Stimulated activated CD8-positive, alpha-beta memory T cell treated with anti-CD3 and anti-CD28 coated beads, Interleukin-4, amount 100 ng/mL, for 48 hours (primary cell): ENCODE measurements around the gene INSL3.
A peak's percentile ranks its signal among the peaks of the same experiment; 100 is the strongest.

ENCODE experiments used
- DNase-seq: peaks from one replicate; pipeline ENCODE4 v3.0.0-alpha.2; 2020

INSL3 gene

DNA sequence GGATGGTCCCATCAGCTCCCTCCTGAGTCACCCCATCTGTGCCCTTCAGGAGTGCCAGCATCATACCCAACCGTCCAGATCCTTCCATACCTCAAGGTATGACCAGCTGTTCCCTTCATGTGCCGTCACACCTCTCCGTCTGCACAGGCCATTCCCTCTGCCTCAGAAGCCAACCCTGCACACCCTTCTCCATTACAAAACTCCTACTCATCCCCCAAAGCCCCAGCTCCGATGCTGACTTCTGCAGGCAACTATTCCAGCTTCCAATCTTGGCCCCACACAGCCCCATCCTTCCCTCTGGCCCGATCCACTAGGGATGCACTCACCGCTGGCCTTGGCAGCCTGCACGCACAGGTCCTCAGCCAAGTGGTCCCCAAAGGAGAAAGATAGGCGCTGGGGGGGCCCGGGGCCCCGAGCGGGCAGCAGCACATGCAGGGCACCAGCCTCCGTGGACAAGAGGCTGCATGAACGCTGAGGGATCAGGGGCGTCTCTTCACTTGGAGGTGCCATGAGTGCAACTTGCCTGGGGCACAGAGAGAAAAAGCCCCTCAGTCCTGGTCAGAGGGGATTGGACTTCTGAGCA is 22.7 kb upstream of the INSL3 start:
- DNase-seq: no peak

DNA sequence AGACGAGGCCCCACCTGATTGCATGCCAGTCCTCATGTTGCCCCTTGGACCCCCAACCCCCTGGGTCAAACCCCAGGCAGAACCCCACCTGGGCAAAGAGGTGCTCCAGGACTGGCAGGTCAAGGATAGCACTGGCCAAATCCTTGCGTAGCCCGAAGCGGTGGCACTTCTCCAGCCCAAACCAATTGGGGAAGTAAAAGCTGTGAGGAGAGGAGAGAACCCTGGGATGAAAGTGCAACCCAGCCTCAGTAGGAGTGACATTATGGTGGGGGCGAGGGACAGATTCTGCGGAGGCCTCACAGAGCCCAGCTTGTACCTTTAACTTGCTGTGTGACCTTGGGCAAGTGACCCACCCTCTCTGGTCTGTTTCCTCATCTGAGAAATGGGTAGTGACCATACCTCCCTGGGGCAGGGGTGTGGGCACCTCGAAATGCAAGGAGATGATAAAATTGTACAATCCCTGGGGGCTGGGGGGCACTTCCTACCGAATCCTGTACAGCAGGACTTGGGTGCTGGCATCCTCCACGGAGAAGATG is 22.0 kb upstream of the INSL3 start:
- no peak for DNase-seq

DNA sequence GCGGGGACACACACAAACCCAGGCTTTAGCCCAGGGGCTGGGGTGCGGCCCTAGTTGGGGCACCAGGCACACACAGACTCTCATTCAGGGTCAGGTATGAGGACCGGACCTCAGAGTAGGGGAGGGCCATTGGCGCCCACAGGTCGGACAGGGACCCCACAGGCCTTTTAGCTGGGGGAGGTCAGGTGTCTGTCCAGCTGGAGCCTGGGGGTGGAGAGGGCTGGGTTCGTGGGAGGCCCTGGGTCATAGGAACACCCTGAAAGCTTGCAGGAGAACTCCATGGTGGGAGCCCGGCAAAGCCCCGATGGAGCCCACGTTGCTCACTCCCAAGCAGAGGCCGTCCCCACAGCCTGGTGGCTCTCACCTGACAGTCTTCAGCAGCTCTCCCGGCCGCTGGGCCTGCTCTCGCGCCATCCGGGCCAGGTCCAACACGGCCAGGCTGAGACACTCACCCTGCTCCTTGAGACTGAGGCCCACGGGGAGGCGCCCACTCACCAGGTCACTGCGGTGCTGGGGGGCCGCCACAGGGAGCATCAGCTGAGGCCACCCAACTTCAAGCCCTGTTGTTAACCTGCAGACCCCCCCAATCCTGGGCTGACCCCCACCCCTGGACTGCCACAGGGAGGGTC is 21.5 kb upstream of the INSL3 start:
- no peak for DNase-seq

DNA sequence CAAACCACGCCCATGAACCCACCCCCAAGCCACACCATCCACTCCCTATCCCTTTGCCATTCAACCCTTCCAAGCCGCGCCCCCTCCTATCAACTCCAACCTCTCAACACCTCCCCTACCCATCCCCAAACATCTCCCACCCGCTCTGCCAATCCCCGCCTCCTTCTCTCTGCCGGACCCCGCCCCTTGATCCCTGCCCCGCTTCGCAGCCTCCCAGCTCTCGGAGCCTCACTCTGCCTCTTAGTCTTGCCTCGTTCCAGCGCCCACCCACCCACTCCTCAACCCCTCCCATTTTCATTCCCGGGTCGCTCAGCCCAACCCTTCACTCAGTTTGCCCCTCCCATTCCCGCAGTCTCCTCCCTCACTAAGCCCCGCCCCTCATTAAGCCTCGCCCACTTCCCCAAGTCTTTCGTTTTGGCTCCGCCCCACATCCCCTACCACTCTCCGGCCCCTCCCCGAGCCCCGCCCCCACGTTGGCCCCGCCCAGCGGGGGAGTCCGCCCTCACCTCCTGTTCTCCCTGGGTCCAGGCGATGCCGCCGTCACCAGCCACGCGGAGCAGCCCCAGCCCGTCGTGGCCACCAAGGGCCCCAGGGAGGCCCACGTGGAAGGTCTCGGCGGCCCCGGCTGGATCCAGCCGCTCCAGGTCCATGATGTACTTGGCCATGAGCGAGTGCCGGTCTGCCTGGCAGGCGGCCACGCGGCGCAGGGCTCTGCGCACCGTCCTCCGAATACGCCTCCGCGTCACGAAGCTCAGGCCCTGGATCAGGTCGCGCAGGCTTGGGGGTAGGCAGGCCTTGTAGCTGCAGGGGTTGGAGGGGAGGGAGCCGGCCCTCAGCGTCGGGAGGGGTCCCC is 20.7 kb upstream of the INSL3 start:
- DNase-seq: peak; percentile 89

DNA sequence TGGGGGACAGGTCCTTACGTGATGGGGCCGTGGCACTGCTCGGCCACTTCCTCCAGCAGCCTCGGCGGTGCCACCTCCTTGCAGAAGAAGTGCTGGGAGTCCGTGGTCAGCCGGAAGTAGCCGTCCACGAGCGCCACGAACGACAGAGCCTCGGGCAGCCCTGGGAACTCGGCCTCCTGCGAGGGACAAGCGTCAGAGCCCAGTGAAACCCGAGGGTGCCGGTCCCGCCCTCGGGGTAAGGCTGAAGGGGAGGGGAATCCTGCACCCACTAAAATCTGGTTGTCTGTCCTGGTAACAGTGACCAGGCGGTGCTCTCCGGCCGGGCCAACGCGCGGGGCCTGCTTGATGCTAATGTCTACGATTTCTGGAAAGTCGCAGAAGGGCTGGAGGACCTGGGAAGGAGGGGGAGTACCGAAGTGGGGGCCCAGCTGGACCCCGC is 20.1 kb upstream of the INSL3 start:
- no peak for DNase-seq

DNA sequence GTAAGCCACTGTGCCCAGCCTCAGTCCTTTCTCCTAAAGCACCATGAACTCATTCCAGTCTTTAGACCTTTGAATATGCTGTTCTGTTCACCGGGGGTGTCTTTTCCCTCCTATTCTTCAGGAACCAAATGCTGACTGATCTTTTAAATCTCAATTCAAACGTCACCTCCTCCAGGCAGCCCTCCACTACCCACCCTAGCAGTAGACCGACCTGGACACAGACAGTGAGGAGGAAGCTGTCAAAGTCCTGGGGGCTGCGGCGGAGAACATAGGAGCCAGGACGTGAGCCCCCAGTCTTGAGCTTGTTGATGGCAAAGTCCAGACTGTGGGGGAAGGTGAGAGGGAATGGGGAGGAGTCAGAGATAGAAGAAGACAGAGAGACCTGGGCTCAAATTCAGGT is 18.7 kb upstream of the INSL3 start:
- no peak for DNase-seq

DNA sequence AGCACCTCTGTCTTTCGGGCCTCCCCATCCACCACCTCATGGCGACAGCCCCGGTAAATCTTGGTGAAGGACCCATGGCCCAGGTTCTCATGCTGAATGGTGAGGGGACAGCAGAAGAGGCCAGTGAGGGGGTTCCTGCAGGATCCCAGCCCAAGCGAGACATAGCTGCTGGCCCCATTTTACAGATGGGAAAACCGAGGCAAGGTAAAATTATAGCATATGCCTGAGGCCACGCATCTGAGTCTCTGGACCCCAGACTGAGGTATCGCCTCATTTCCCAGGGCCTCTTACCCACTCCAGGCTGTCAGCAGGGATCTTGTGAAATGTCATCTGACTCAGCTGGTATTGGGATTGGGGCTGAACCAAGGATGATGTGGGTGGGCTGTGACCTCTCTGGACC is 16.7 kb upstream of the INSL3 start:
- DNase-seq: no peak

DNA sequence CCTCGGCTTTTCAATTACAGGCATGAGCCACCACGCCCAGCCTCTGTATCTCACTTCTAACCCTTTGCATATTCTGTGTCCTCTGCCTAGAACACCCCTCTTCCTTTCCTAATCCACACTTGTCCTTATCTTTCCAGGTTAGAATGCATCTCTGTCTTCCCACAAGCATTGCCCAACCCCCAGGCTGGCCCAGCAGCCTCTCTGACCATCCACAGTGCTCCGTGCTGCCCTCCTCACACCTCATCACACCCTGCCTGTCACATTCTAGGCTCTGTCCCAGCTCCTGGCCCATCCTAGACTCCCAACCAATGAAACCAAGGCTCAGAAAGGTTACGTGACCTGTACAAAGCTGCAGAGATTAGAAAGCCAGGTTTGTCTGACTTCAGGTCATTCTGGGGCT is 15.2 kb upstream of the INSL3 start:
- no peak for DNase-seq

DNA sequence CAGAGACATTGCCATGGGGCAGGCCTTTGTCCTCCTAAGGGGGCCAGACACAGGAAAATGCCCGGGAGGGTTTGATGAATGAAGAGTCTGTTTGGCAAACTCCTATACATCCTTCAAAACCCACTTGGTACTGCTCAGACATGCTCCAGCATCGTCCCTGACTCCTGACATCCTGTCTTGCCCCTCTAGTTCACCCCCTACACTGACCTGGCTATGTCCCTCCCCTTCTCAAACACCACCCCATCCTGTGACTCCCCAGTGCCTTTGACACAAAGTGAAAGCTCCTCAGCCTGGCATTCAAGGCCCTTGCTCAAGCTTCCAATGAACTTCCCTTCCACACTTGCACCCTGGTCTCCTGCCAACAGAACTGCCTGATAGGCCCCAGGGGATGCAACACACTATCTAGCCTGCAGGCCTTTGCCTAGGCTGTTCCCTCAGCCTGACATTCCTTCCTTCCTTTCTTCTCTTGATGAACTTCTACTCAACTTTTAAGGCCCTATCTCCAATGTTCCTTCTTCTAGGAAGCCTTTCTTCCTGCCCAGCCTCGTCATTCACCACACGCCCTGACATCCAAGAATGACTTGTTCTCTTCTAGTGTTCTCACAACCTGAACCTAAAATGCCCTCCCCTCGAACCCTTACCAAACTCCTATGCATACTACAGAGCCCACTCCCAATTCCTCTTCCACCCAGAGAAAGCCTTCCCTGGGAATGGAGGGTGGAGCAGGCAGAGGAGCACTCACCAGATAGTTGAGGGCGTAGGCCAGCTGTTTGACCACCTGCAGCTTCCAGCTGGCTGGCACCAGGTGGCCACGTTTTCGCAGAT is 14.1 kb upstream of the INSL3 start:
- DNase-seq: no peak

DNA sequence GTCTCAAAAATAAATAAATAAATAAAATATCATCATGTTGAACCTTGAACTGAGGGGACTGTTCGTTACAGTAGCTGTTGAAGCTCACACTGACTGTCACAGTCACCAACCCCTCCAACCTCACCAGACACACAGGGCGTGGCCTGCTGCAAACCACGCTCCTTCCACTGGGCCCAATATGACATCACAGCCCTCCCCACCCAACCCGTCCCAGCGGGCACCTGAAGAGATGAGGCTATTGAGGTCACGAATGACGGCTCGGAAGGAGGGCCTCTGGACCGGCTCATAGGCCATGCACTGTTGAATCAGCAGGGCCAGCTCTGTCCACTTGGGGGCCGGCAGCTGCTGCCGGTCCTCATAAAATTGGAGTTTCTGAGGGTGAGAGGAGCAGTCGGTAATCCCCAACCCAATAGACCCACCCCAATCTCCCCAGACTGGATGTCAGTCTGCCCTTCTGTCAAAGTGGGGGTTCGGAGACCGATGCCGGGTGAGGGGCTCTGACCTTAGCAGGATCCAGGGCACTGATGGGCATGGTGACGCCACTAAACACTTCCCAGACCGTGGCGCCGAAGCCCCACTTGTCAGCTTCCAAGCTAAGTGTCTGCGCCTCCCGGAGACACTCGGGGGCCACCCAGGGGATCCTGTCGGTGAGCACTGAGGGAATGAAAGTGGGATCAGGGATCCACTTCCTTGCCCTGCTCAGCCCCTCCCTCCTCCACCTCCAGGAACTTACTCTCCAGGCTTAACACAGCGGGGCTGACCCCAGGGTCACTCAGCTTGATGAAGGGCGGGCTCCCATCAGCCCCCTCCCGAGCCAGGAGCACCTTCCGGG is 13.2 kb upstream of the INSL3 start:
- DNase-seq: no peak

DNA sequence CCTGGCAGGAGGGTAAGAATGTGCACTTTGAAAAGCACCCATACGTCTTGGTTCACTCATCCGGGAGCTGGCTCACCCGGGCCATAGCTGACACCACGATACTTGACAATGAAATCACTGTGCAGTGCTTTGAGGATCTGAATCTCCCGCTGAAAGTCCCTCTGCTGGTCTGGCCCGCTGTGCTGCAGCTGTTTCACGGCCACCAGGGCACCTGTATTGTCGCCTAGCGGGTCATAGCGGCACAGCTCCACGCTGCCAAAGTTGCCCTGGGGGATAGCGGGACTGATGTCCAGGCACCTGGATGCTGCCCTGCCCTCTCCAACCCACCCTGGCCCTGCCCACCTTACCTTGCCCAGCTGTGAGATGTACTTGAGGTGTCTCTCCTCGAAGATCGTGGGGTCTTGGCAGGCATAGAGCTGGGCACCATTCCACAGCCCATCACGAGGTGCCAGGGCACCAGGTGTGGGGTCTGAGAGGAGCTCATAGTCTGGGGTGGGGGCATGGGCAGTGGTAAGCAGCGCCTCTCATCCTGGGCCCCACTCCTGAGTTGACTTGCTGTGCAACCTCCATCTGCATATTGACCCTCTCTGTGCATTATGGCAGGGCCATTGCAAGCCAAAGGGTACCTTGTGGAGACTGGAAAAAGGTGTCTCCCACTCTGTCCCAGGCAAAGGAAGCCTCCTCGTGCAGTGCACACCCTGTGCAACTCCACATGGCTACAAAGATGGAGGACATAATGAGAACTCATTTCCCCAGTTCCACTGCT is 11.3 kb upstream of the INSL3 start:
- DNase-seq: no peak

DNA sequence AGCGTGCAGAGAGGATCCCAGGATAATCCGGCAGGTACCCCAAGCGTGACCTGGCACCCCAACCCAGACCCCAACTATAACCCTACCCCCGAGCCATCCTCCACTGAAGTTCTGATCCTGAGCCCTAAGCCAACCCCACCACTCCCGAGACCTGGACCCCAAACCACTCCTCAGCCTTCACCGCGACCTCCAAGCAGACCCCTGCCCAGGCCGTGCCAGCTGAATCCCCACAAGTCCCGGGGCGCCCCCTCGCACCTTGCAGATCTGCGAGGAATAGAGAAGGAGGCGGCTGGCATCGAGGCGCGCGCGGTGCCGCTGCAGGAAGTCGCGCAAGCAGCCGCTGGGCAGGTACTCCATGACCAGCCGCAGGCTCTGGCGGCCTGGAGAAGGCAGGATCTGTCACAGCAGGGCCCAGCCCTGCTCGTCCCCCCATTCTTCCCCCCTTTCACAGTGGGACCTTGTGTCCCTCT is 10.1 kb upstream of the INSL3 start:
- no peak for DNase-seq

DNA sequence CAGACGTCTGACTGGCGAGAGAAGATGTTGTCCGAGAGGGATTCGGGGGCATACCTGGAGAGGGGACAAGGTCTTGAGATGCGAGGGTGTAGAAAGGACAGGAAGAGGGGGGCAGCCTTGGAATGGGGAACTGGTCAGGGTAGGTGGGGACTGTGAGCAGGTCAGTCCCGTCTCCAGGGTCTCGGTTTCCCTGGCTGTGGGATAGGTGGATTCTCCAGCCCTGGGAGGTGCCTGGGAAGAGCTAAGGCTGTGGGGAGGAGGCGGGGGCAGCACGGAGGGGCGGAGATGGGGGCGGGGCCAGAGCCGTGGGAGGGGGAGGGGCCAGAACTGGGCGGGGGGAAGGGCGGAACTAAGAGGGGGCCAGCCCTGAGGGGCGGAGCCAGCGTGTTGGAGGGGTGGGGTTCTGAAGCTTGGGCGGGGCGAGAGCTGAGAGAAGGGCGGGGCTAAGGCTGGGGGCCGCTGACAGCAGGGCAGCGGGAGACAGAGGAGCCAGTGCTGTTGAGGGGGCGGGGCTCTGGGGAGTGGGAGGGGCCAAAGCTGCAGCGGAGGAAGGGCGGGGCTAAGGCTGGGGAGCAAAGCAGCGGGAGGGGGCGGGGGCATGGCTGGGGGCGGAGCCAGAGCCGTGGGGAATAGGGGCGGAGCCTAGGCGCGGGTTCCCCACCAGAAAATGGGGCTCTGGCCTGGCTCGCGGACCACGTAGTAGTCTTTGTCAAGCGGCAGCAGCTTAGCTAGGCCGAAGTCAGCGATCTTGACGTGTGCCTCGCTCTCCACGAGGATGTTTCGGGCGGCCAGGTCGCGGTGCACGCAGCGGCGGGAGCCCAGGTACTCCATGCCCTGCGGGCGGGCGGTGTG is 9.5 kb upstream of the INSL3 start:
- DNase-seq: peak; percentile 83

DNA sequence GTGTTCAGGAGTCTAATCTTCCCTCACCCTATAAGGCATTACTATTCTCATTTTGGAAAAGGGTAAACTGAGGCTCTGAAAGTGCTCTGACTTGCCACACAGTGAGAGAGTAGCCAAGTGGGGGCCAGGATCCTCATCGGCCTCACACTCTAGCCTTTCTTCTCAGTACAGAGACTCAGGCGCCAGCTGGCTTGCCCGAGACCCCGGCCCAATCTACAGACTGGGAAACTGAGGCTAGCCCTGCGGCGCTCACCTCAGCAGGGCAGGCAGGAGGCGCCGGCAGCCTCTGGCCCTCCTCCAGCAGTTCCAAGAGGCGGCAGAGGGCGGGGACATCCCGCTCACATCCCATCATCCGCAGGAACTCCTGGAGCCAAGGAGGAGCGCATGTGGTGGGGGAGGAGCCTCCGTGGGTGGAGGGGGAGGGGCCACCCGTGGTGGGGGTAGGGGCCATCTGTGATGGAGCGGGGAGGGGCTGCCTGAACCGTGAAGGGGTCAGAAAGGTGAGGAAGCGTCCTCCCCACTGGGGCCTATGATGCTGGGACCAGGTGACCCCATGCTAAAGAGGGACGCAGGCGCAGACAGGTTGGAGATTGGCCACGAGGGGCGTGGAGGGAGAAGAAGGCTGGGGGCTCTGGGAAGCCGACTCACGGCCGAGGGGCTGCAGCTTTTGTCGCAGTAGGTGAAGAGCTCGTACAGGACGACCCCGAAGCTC is 8.7 kb upstream of the INSL3 start:
- no peak for DNase-seq

DNA sequence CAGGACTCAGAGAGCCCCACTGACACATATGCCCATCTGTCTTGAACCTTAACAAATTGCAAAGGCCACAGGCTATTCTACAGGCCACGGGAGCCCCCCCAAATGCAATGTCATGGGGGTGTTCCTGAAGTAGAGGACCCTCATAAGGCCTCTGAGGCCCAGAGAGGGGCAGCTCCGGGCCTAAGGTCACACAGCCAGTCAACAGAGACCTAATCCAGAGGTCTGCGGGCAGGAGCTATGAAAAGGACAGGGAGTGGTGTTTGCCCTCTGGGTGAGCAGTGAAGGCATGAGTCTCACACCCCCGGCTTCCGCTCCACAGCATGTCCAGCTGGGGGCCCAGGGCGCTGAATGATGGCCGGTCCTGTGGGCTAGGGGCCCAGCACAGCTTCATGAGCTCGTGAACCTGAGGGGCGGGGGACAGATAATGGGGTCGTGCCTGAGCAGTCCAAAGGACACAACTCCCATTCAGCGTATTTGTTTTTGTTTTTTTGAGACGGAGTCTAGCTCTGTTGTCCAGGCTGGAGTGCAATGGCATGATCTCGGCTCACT is 5.3 kb upstream of the INSL3 start:
- DNase-seq: no peak

DNA sequence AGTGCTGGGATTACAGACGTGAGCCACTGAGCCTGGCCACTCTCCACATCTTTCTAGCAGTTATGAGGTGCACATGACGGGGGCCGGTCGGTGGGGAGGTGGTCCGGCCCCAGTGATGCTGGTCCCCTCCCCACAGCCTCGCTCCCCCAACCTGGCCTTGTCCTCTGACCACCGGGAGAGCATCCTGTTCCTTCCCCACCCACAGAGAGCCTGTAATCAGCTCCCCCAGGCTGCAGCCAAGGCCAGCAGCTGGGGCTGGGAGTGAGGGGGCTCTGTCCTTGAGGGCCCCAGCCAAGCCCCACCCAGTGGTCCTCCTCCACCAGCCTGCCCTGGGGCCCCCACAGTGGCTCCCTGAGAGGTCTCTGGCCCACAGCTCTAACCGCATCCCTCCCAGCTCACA is 3.0 kb upstream of the INSL3 start:
- no peak for DNase-seq

DNA sequence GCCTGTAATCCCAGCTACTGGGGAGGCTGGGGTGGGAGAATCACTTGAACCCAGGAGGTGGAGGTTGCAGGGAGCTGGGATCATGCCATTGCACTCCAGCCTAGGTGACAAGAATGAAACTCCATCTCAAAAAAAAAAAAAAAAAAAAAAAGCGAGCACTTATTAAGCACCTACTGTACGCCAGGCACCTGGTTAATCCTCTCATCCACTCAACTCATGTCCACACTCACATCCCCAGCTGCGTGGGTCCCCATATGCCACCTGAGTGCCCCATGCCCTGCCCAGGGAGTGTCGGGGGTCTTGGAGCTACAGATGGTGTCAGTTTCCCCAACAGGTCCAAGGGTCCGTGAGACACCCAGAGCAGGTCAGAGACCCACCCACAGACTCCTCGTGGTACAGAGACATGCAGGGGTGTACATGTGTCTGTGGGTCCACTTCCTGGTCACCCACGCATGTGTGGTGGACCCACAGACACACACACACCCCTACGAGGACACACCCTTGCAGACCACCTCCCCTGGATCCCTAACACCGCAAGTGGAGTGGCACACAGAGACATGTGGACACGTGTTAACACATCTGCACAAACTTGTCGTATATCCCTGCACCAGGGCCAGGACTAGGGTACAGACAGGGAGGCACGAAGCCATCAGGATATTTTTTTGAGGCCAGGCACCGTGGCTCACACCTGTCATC is 3.5 kb downstream of the INSL3 start:
- no peak for DNase-seq

DNA sequence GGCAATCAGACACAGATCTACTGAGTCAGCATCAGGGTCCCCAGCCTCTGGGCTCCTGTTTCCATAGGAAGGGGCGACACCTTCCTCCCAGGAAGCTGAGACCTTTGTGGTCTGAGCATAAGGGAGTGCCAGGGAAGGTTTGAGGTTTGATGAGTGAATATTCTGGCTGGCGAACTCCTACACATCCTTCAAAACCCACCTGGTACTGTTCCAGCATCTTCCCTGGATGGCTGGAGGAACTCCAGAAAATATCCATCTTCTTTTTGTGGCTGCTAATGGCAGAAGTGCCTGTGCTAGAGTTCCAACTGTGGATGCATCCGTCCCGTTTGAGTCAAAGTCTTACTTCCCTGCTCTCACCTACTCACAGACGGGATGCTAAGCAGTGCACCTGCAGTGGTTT is 9.2 kb downstream of the INSL3 start:
- DNase-seq: no peak

DNA sequence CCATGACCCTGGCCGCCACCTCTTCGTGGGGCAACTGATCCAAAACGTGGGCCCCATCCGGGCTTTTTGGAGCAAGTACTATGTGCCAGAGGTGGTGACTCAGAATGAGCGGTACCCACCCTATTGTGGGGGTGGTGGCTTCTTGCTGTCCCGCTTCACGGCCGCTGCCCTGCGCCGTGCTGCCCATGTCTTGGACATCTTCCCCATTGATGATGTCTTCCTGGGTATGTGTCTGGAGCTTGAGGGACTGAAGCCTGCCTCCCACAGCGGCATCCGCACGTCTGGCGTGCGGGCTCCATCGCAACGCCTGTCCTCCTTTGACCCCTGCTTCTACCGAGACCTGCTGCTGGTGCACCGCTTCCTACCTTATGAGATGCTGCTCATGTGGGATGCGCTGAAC is 9.6 kb downstream of the INSL3 start:
- DNase-seq: no peak
